H9 (cell line): ENCODE results near the gene ISG15. TPM values are rescaled to one million over a fixed set of nuclear protein-coding genes. Genes with fewer than 3 reads are reported as not detected.

Experiments used
- DNase-seq: peaks from one replicate; pipeline ENCODE4 v3.0.0-alpha.2; 2017
- H2AFZ ChIP-seq: one replicate; pipeline ENCODE4 v1.6.1; 2013; ENCODE audit warnings: mild to moderate bottlenecking, low read length, control low read depth, moderate library complexity
- H2AK5ac ChIP-seq: 2 replicates; pipeline ENCODE4 v1.6.1; 2013; ENCODE audit warnings: low read length, control low read depth, mixed read lengths; ENCODE audit not compliant: insufficient read length
- H2BK120ac ChIP-seq: one replicate; pipeline ENCODE4 v1.6.1; 2013; ENCODE audit warnings: low read depth, mild to moderate bottlenecking, low read length, control low read depth, inconsistent platforms; ENCODE audit not compliant: poor library complexity, severe bottlenecking
- H2BK12ac ChIP-seq: 2 replicates; pipeline ENCODE4 v1.6.1; 2013; ENCODE audit warnings: low read length, control low read depth, mixed read lengths, low read depth; ENCODE audit not compliant: insufficient read length
- H2BK15ac ChIP-seq: 2 replicates; pipeline ENCODE4 v1.6.1; 2013; ENCODE audit warnings: low read depth, low read length, control low read depth
- H2BK20ac ChIP-seq: one replicate; pipeline ENCODE4 v1.6.1; 2013; ENCODE audit warnings: low read depth, mild to moderate bottlenecking, low read length, control low read depth, inconsistent platforms; ENCODE audit not compliant: poor library complexity, severe bottlenecking
- H2BK5ac ChIP-seq: 2 replicates; pipeline ENCODE4 v1.6.1; 2013; ENCODE audit warnings: low read length, control low read depth, mixed read lengths; ENCODE audit not compliant: insufficient read length
- H3K14ac ChIP-seq: 2 replicates; pipeline ENCODE4 v1.6.1; 2013; ENCODE audit warnings: low read length, control low read depth; ENCODE audit not compliant: insufficient read depth
- H3K18ac ChIP-seq: 2 replicates; pipeline ENCODE4 v1.6.1; 2013; ENCODE audit warnings: low read depth, mild to moderate bottlenecking, mixed read lengths, low read length, control low read depth; ENCODE audit not compliant: insufficient read length
- H3K23ac ChIP-seq: 2 replicates; pipeline ENCODE4 v1.6.1; 2013; ENCODE audit warnings: low read length, control low read depth, mixed read lengths, low read depth; ENCODE audit not compliant: insufficient read length
- H3K23me2 ChIP-seq: 2 replicates; pipeline ENCODE4 v1.6.1; 2013; ENCODE audit warnings: low read depth, mild to moderate bottlenecking, mixed read lengths, low read length, control low read depth; ENCODE audit not compliant: insufficient read length, poor library complexity, severe bottlenecking
- H3K27ac ChIP-seq: 2 replicates; pipeline ENCODE4 v1.5.1; 2013; ENCODE audit warnings: low read length, control low read depth, mixed read lengths, low read depth; ENCODE audit not compliant: insufficient read length
- H3K27me3 ChIP-seq: 2 replicates; pipeline ENCODE4 v1.6.1; 2013; ENCODE audit warnings: low read length, control low read depth, inconsistent platforms; ENCODE audit not compliant: insufficient read depth
- H3K4ac ChIP-seq: 2 replicates; pipeline ENCODE4 v1.6.1; 2013; ENCODE audit warnings: low read depth, mild to moderate bottlenecking, control low read depth, inconsistent platforms, low read length, moderate library complexity
- H3K4me1 ChIP-seq: 2 replicates; pipeline ENCODE4 v1.6.1; 2013; ENCODE audit warnings: low read length, control low read depth, inconsistent platforms; ENCODE audit not compliant: insufficient read depth
- H3K4me2 ChIP-seq: 2 replicates; pipeline ENCODE4 v1.6.1; 2013; ENCODE audit warnings: low read length, control low read depth, mixed read lengths; ENCODE audit not compliant: insufficient read length, insufficient read depth
- H3K56ac ChIP-seq: 2 replicates; pipeline ENCODE4 v1.6.1; 2013; ENCODE audit warnings: low read depth, mild to moderate bottlenecking, mixed read lengths, low read length, control low read depth; ENCODE audit not compliant: insufficient read length
- H3K79me1 ChIP-seq: 2 replicates; pipeline ENCODE4 v1.6.1; 2013; ENCODE audit warnings: low read depth, mild to moderate bottlenecking, moderate library complexity, low read length, control low read depth, inconsistent platforms; ENCODE audit not compliant: insufficient read depth, poor library complexity, severe bottlenecking
- H3K79me2 ChIP-seq: 2 replicates; pipeline ENCODE4 v1.6.1; 2013; ENCODE audit warnings: low read length, control low read depth, inconsistent platforms; ENCODE audit not compliant: insufficient read depth
- H3K9ac ChIP-seq: 2 replicates; pipeline ENCODE4 v1.6.1; 2013; ENCODE audit warnings: low read length, control low read depth, mixed read lengths; ENCODE audit not compliant: insufficient read length; ENCODE audit errors: extremely low read depth
- H3K9me3 ChIP-seq: one replicate; pipeline ENCODE4 v1.6.1; 2013; ENCODE audit warnings: low read depth, low read length, inconsistent platforms; ENCODE audit not compliant: control insufficient read depth
- H3T11ph ChIP-seq: one replicate; pipeline ENCODE4 v1.6.1; 2013; ENCODE audit warnings: mild to moderate bottlenecking, low read length, control low read depth, inconsistent platforms
- H4K20me1 ChIP-seq: one replicate; pipeline ENCODE4 v1.6.1; 2013; ENCODE audit not compliant: control insufficient read depth, insufficient read length, insufficient read depth
- H4K5ac ChIP-seq: 2 replicates; pipeline ENCODE4 v1.6.1; 2013; ENCODE audit warnings: low read depth, mild to moderate bottlenecking, mixed read lengths, low read length, control low read depth; ENCODE audit not compliant: insufficient read length
- H4K8ac ChIP-seq: replicated peaks from 2 replicates; pipeline ENCODE4 v1.6.1; 2013; ENCODE audit warnings: low read length, control low read depth, mixed read lengths, low read depth; ENCODE audit not compliant: insufficient read length
- H4K91ac ChIP-seq: 2 replicates; pipeline ENCODE4 v1.6.1; 2013; ENCODE audit warnings: low read depth, mild to moderate bottlenecking, moderate library complexity, mixed read lengths, low read length, control low read depth; ENCODE audit not compliant: insufficient read length
- H3K27ac Mint-ChIP-seq, 3 experiments: 2 replicates in 2 of 3; 3 replicates in 1 of 3; pipeline ENCODE4 v1.8.0; 2020 to 2021; ENCODE audit warnings: mixed read lengths in 3 of 3, mild to moderate bottlenecking in 1 of 3, moderate library complexity in 1 of 3
- H3K27me3 Mint-ChIP-seq: 2 replicates; pipeline ENCODE4 v1.8.0; 2021; ENCODE audit warnings: low read depth, mild to moderate bottlenecking, moderate library complexity, mixed read lengths
- H3K36me3 Mint-ChIP-seq, 3 experiments: 2 replicates in 2 of 3; 3 replicates in 1 of 3; pipeline ENCODE4 v1.8.0; 2020 to 2021; ENCODE audit warnings: low read depth in 3 of 3, mixed read lengths in 3 of 3; ENCODE audit not compliant: insufficient read depth in 1 of 3
- H3K4me1 Mint-ChIP-seq, 2 experiments: 2 replicates each; pipeline ENCODE4 v1.8.0; 2020; ENCODE audit warnings: mixed read lengths in 2 of 2
- H3K4me3 Mint-ChIP-seq, 2 experiments: 2 replicates in 1 of 2; 3 replicates in 1 of 2; pipeline ENCODE4 v1.8.0; 2020 to 2021; ENCODE audit warnings: mild to moderate bottlenecking in 2 of 2, mixed read lengths in 2 of 2, moderate library complexity in 1 of 2
- H3K9me3 Mint-ChIP-seq, 2 experiments: 2 replicates in 1 of 2; 3 replicates in 1 of 2; pipeline ENCODE4 v1.8.0; 2020; ENCODE audit warnings: mild to moderate bottlenecking in 2 of 2, mixed read lengths in 2 of 2, moderate library complexity in 1 of 2
- WGBS: extraction: QIAGEN DNeasy Blood & Tissue Kit; methylation state at CpG from one replicate; pipeline ENCODE4 v1.1.7; 2013; ENCODE audit warnings: missing lambda C conversion rate, low lambda C conversion rate, mixed read lengths; ENCODE audit not compliant: insufficient read length; ENCODE audit errors: extremely low coverage; 5-methylcytosine and 5-hydroxymethylcytosine counted together
- total RNA-seq: library from RNA; stranded (reverse); gene quantifications from 2 replicates; pipeline ENCODE4 v1.2.1, GENCODE V29; 2021
- TF ChIP-seq, protein P1 (sequence below): fragments of 200-600 bp; sonication (generic); conservative IDR thresholded peaks from 3 replicates; pipeline ENCODE4 v1.8.0; 2021; ENCODE audit warnings: antibody characterized with exemption, mild to moderate bottlenecking

ISG15 gene
- total RNA-seq, 1 experiment from 2014 or later = 39.7 TPM

DNA sequence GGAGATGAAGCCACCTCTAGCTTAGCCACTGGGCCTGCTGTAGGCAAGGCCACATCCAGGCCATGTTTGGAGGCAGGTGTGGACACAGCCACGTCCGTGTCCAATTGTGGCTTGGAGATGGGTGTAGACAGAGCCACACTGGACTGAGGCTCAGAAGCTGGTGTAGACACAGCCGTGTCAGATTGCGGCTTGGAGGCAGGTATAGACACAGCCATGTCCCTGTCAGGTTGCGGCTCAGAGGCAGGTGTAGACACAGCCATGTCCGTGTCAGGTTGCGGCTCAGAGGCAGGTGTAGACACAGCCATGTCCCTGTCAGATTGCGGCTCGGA is 33.6 kb upstream of the ISG15 start:
- Histone ChIP-seq H2BK20ac (no peak overlapping the region), H3K18ac (no peak overlapping the region), H3T11ph (no peak overlapping the region), H3K4ac (no peak overlapping the region), H2BK12ac (no peak overlapping the region), H4K20me1 (no peaks in the 10 kb centered on the region), H4K91ac (no peak overlapping the region), H3K79me1 (no peaks in the 10 kb centered on the region), H2AFZ (no peak overlapping the region), H3K56ac (no peak overlapping the region), H3K79me2 (no peaks in the 10 kb centered on the region), H3K23ac (no peak overlapping the region), H2BK120ac (no peak overlapping the region), H3K14ac (no peak overlapping the region), H2BK15ac (no peak overlapping the region), H3K23me2 (no peaks in the 10 kb centered on the region), H3K4me1 (no peaks in the 10 kb centered on the region), H4K5ac (no peak overlapping the region), H2BK5ac (no peak overlapping the region), H3K4me2 (no peak overlapping the region), H3K9ac (no peak overlapping the region), H3K27me3 (peaks cover 2% of the 10 kb centered on the region; the same call in 1 of the 2 replicates), H3K9me3 (no peaks in the 10 kb centered on the region), H2AK5ac (no peak overlapping the region), H4K8ac (no peak overlapping the region), H3K27ac (no peak overlapping the region)
- peaks cover 5 to 9% of the 10 kb centered on the region in 2 experiments; a peak in 3 of 4 replicates for H3K4me1 Mint-ChIP-seq
- H3K27ac Mint-ChIP-seq = no peak overlapping the region
- TF ChIP-seq, protein P1, sequence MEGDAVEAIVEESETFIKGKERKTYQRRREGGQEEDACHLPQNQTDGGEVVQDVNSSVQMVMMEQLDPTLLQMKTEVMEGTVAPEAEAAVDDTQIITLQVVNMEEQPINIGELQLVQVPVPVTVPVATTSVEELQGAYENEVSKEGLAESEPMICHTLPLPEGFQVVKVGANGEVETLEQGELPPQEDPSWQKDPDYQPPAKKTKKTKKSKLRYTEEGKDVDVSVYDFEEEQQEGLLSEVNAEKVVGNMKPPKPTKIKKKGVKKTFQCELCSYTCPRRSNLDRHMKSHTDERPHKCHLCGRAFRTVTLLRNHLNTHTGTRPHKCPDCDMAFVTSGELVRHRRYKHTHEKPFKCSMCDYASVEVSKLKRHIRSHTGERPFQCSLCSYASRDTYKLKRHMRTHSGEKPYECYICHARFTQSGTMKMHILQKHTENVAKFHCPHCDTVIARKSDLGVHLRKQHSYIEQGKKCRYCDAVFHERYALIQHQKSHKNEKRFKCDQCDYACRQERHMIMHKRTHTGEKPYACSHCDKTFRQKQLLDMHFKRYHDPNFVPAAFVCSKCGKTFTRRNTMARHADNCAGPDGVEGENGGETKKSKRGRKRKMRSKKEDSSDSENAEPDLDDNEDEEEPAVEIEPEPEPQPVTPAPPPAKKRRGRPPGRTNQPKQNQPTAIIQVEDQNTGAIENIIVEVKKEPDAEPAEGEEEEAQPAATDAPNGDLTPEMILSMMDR = no peak
- H3K36me3 Mint-ChIP-seq = peaks cover 0 to 6% (median 4%) of the 10 kb centered on the region in 3 experiments; a peak in 4 of 7 replicates
- H3K9me3 Mint-ChIP-seq = peaks cover 4 to 6% of the 10 kb centered on the region in 2 experiments
- H3K4me3 Mint-ChIP-seq = no peak overlapping the region
- WGBS = no CpG with 5 or more reads among the region's 9 CpGs
- no peak for DNase-seq
- peaks cover 65% of the 10 kb centered on the region for H3K27me3 Mint-ChIP-seq
